Brain microvascular endothelial cell (primary cell): Measurements from ENCODE around the gene MYCN.

Experiments used
- DNase-seq: peaks from one replicate; pipeline ENCODE4 v3.0.0-alpha.2; 2020
- H3K27ac ChIP-seq: fragments of 250-450 bp; sonication (Bioruptor Pico); 2 replicates; pipeline ENCODE4 v1.5.1; 2020; ENCODE audit warnings: mild to moderate bottlenecking, moderate library complexity
- H3K27me3 ChIP-seq: fragments of 250-450 bp; sonication (Bioruptor Pico); replicated peaks from 2 replicates; pipeline ENCODE4 v1.5.1; 2020; ENCODE audit warnings: mild to moderate bottlenecking
- H3K36me3 ChIP-seq: fragments of 250-450 bp; sonication (Bioruptor Pico); replicated peaks from 2 replicates; pipeline ENCODE4 v1.5.1; 2020; ENCODE audit warnings: mild to moderate bottlenecking
- H3K4me3 ChIP-seq: 2 replicates; pipeline ENCODE4 v1.5.1; 2011; ENCODE audit warnings: low read depth, mild to moderate bottlenecking, control low read depth, low read length, moderate library complexity
- CTCF ChIP-seq: IDR thresholded peaks from 2 replicates; pipeline ENCODE4 v1.5.1; 2011; ENCODE audit warnings: low read depth, mild to moderate bottlenecking, moderate library complexity, low read length, control low read depth, inconsistent platforms; ENCODE audit errors: missing control alignments
- in situ Hi-C: cut with HindIII; loops from 2 replicates; pipeline ENCODE4 v1.10.0; 2017; ENCODE audit warnings: low sequenced_read_pairs, low pct_ligation_motif_present

Gene MYCN

GRCh38 chr2:15944325-15945017 lies 4.1 kb downstream of the MYCN start:
- peaks cover 42% of the 10 kb centered on the region for H3K27me3 ChIP-seq
- no peaks in the 10 kb centered on the region for H3K36me3 ChIP-seq
- in situ Hi-C loops: no loop called here
- DNase-seq: no peak
- TF ChIP-seq CTCF: no peak
- no peak overlapping the region for H3K4me3 ChIP-seq
- H3K27ac ChIP-seq: no peak overlapping the region

GRCh38 chr2:15945909-15946705 lies 5.8 kb downstream of the MYCN start:
- TF ChIP-seq CTCF: no peak
- no peak for DNase-seq
- Histone ChIP-seq H3K36me3 (no peaks in the 10 kb centered on the region), H3K27ac (no peak overlapping the region), H3K4me3 (no peak overlapping the region), H3K27me3 (peaks cover 26% of the 10 kb centered on the region)
- in situ Hi-C loops: no loop called here

DNA sequence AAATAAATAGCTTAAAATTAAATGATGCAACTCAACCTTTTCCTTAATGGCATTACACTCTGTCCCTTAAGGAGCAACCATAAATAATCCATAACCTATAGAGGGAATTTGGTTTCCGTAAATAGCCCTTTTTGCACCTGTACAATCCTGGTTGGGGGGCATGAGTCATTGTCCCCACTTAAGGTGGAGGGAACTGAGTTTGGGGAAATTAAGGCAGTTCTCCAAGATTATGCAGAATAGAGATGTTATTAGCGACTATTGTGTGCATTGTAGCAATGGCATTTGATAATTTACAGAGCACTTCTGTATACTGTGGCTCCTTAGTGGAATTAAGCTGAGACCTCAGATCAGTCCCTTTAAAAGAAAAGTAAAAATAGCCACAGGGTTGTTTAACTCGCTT lies 6.6 kb downstream of the MYCN start:
- Histone ChIP-seq H3K27ac (no peak overlapping the region), H3K4me3 (no peak overlapping the region), H3K27me3 (peaks cover 19% of the 10 kb centered on the region), H3K36me3 (no peaks in the 10 kb centered on the region)
- DNase-seq: no peak
- TF ChIP-seq CTCF: no peak
- in situ Hi-C loops: no loop called here

DNA sequence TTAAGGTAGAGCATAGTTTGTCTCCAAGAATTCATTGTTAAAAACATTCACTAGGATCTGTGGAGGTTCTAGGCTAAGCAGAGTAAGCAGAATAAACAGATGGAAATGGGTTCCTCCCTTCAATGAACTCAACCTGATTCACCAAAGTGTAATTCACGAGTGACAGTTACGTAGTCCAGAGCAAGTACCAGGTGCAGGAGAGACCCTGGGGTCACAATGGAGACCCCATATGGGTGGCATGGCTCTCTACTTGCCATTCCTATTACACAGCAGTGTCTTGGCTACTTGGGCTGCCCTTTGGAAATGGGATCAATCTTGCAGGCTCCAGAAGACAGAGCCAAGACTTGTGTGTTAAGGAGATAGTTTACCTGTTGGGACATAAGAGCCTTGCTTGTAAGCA lies 7.1 kb downstream of the MYCN start:
- peaks cover 16% of the 10 kb centered on the region for H3K27me3 ChIP-seq
- in situ Hi-C loops: no loop called here
- no peak for TF ChIP-seq CTCF
- H3K27ac ChIP-seq: no peak overlapping the region
- no peak overlapping the region for H3K4me3 ChIP-seq
- no peak for DNase-seq
- no peaks in the 10 kb centered on the region for H3K36me3 ChIP-seq

- no peak for DNase-seq
- in situ Hi-C loops: no loop called here
- TF ChIP-seq CTCF: no peak
- H3K27me3 ChIP-seq: peaks cover 5% of the 10 kb centered on the region
- no peak overlapping the region for H3K4me3 ChIP-seq
- H3K27ac ChIP-seq: no peak overlapping the region
- H3K36me3 ChIP-seq: no peaks in the 10 kb centered on the region
These were observed 8.3 kb downstream of the MYCN start for GRCh38 chr2:15948704-15948957.
